Measurements from ENCODE around the gene MAMLD1.

GRCh38 chrX:150334100-150334499, 29.0 kb upstream of the MAMLD1 start:
- TF ChIP-seq, protein P1, sequence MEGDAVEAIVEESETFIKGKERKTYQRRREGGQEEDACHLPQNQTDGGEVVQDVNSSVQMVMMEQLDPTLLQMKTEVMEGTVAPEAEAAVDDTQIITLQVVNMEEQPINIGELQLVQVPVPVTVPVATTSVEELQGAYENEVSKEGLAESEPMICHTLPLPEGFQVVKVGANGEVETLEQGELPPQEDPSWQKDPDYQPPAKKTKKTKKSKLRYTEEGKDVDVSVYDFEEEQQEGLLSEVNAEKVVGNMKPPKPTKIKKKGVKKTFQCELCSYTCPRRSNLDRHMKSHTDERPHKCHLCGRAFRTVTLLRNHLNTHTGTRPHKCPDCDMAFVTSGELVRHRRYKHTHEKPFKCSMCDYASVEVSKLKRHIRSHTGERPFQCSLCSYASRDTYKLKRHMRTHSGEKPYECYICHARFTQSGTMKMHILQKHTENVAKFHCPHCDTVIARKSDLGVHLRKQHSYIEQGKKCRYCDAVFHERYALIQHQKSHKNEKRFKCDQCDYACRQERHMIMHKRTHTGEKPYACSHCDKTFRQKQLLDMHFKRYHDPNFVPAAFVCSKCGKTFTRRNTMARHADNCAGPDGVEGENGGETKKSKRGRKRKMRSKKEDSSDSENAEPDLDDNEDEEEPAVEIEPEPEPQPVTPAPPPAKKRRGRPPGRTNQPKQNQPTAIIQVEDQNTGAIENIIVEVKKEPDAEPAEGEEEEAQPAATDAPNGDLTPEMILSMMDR (IDR thresholded peaks at IDR 0.05): no peak
- TF ChIP-seq POLR2A (IDR thresholded peaks at IDR 0.05): no peak
